ENCODE measurements around the gene ITPA. TPM values are rescaled to one million over a fixed set of nuclear protein-coding genes. Genes with fewer than 3 reads are reported as not detected.

Gene ITPA
- total RNA-seq, 1 experiment from 2014 or later: 42.5 TPM

- TF ChIP-seq CTCF (IDR thresholded peaks at IDR 0.05; ENCODE audit: unreplicated experiment): no peak
- DNase-seq: no peak
- CTCF ChIA-PET: no interaction called here
- peaks cover 9% of the 10 kb centered on the region for H3K36me3 Mint-ChIP-seq (ENCODE audit: insufficient read depth, unreplicated experiment)
- no peaks in the 10 kb centered on the region for H3K4me1 Mint-ChIP-seq (ENCODE audit: low read depth, unreplicated experiment)
- BruUV-seq (replicated peaks): no TSS peak
- no peaks in the 10 kb centered on the region for H3K9me3 Mint-ChIP-seq (ENCODE audit: low read depth, unreplicated experiment)
- H3K27me3 Mint-ChIP-seq (ENCODE audit: unreplicated experiment): no peaks in the 10 kb centered on the region
- H3K27ac Mint-ChIP-seq (ENCODE audit: unreplicated experiment): no peak overlapping the region
- no peak overlapping the region for H3K4me3 Mint-ChIP-seq (ENCODE audit: low read depth, unreplicated experiment)
- intact Hi-C loops (cut with micrococcal nuclease; ENCODE audit: unreplicated experiment): no loop called here
Measured at GRCh38 chr20:3227506-3227905, 18.2 kb downstream of the ITPA start.

- CTCF ChIA-PET: no interaction called here
- H3K9me3 Mint-ChIP-seq (ENCODE audit: low read depth, unreplicated experiment): no peaks in the 10 kb centered on the region
- intact Hi-C loops (cut with micrococcal nuclease; ENCODE audit: unreplicated experiment): no loop called here
- peaks cover 9% of the 10 kb centered on the region for H3K36me3 Mint-ChIP-seq (ENCODE audit: insufficient read depth, unreplicated experiment)
- H3K4me3 Mint-ChIP-seq (ENCODE audit: low read depth, unreplicated experiment): no peak overlapping the region
- BruUV-seq (replicated peaks): no TSS peak
- no peaks in the 10 kb centered on the region for H3K27me3 Mint-ChIP-seq (ENCODE audit: unreplicated experiment)
- H3K27ac Mint-ChIP-seq (ENCODE audit: unreplicated experiment): no peak overlapping the region
- DNase-seq: no peak
- no peak for TF ChIP-seq CTCF (IDR thresholded peaks at IDR 0.05; ENCODE audit: unreplicated experiment)
- no peaks in the 10 kb centered on the region for H3K4me1 Mint-ChIP-seq (ENCODE audit: low read depth, unreplicated experiment)
Measured at GRCh38 chr20:3227936-3228749, 18.8 kb downstream of the ITPA start.

GRCh38 chr20:3228750-3229032, 19.4 kb downstream of the ITPA start:
- Mint-ChIP-seq H3K4me3 (ENCODE audit: low read depth, unreplicated experiment) (no peak overlapping the region), H3K27ac (ENCODE audit: unreplicated experiment) (no peak overlapping the region), H3K4me1 (ENCODE audit: low read depth, unreplicated experiment) (no peaks in the 10 kb centered on the region), H3K9me3 (ENCODE audit: low read depth, unreplicated experiment) (no peaks in the 10 kb centered on the region), H3K27me3 (ENCODE audit: unreplicated experiment) (no peaks in the 10 kb centered on the region), H3K36me3 (ENCODE audit: insufficient read depth, unreplicated experiment) (peaks cover 9% of the 10 kb centered on the region)
- BruUV-seq (replicated peaks): no TSS peak
- DNase-seq: no peak
- intact Hi-C loops (cut with micrococcal nuclease; ENCODE audit: unreplicated experiment): no loop called here
- CTCF ChIA-PET: no interaction called here
- no peak for TF ChIP-seq CTCF (IDR thresholded peaks at IDR 0.05; ENCODE audit: unreplicated experiment)

GRCh38 chr20:3229158-3229557, 19.9 kb downstream of the ITPA start:
- Mint-ChIP-seq H3K27me3 (ENCODE audit: unreplicated experiment) (no peaks in the 10 kb centered on the region), H3K4me1 (ENCODE audit: low read depth, unreplicated experiment) (no peaks in the 10 kb centered on the region), H3K4me3 (ENCODE audit: low read depth, unreplicated experiment) (no peak overlapping the region), H3K36me3 (ENCODE audit: insufficient read depth, unreplicated experiment) (peaks cover 9% of the 10 kb centered on the region), H3K27ac (ENCODE audit: unreplicated experiment) (no peak overlapping the region), H3K9me3 (ENCODE audit: low read depth, unreplicated experiment) (no peaks in the 10 kb centered on the region)
- CTCF ChIA-PET: no interaction called here
- intact Hi-C loops (cut with micrococcal nuclease; ENCODE audit: unreplicated experiment): no loop called here
- BruUV-seq (replicated peaks): no TSS peak
- DNase-seq: no peak
- TF ChIP-seq CTCF (IDR thresholded peaks at IDR 0.05; ENCODE audit: unreplicated experiment): no peak

All from Calu3 (cell line).